ENCODE data around the gene ARSK.
"Not testable (repeated sequence)": the region's sequence is repeated elsewhere in the genome, so short reads cannot be mapped to it uniquely, and the experiment has no call there.

Gene ARSK

GRCh38 chr5:95644351-95645042 is 89.6 kb downstream of the ARSK start:
- H3K4me3 ChIP-seq (ENCODE audit: low read depth, low read length) = no peak overlapping the region
- DNase-seq (ENCODE audit: low read depth) = peak; percentile 84
- peak; percentile 86 for TF ChIP-seq CTCF (conservative IDR thresholded peaks at IDR 0.05; ENCODE audit: low read depth, low read length)

GRCh38 chr5:95646226-95646568 is 91.3 kb downstream of the ARSK start:
- not testable (repeated sequence) for DNase-seq (ENCODE audit: low read depth)
- H3K4me3 ChIP-seq (ENCODE audit: low read depth, low read length) = peak overlapping the region; percentile 59

- DNase-seq (ENCODE audit: low read depth) = peak; percentile 99
- H3K4me3 ChIP-seq (ENCODE audit: low read depth, low read length) = peak within 1 kb of the TSS; percentile 59
- TF ChIP-seq CTCF (conservative IDR thresholded peaks at IDR 0.05; ENCODE audit: low read depth, low read length) = peak; percentile 37
Measured at GRCh38 chr5:95646569-95647431, 91.9 kb downstream of the ARSK start, which contains the start of gene RFESD. Gene RFESD (plus strand): TSS chr5:95646777. CDS start chr5:95652272, 5,495 bp downstream.

GRCh38 chr5:95647886-95648860 is 93.3 kb downstream of the ARSK start:
- no peak overlapping the region for H3K4me3 ChIP-seq (ENCODE audit: low read depth, low read length)
- TF ChIP-seq CTCF (conservative IDR thresholded peaks at IDR 0.05; ENCODE audit: low read depth, low read length) = no peak
- DNase-seq (ENCODE audit: low read depth) = peak; percentile 44

- DNase-seq (ENCODE audit: low read depth) = no peak
Measured at GRCh38 chr5:95649274-95649673, 94.4 kb downstream of the ARSK start.

GRCh38 chr5:95649842-95650620 is 95.1 kb downstream of the ARSK start:
- TF ChIP-seq CTCF (conservative IDR thresholded peaks at IDR 0.05; ENCODE audit: low read depth, low read length) = no peak
- DNase-seq (ENCODE audit: low read depth) = no peak
- no peak overlapping the region for H3K4me3 ChIP-seq (ENCODE audit: low read depth, low read length)

More at GRCh38 chr5:95649274-95649673, 94.4 kb downstream of the ARSK start:
- TF ChIP-seq CTCF (conservative IDR thresholded peaks at IDR 0.05; ENCODE audit: low read depth, low read length) = no peak
- H3K4me3 ChIP-seq (ENCODE audit: low read depth, low read length) = no peak overlapping the region
